Endothelial cell of umbilical vein (primary cell): ENCODE results near the gene CSNK1G2.

Source experiments
- CTCF ChIP-seq, 2 donors: IDR thresholded peaks; 1 replicate in 1 of 2; 2 replicates in 1 of 2; pipeline ENCODE4 v1.5.1; 2011; ENCODE audit warnings: low read length in 2 of 2, mild to moderate bottlenecking in 2 of 2, moderate library complexity in 2 of 2, control low read depth in 1 of 2, inconsistent platforms in 1 of 2, low read depth in 1 of 2; ENCODE audit not compliant: insufficient read depth in 1 of 2; ENCODE audit errors: extremely low read depth in 1 of 2
- EZH2 ChIP-seq: IDR thresholded peaks from 2 replicates; pipeline ENCODE4 v1.6.1; 2012; ENCODE audit warnings: borderline replicate concordance, low read depth, mild to moderate bottlenecking, moderate library complexity, low read length, inconsistent platforms; ENCODE audit not compliant: severe bottlenecking
- FOS ChIP-seq: IDR thresholded peaks from 2 replicates; pipeline ENCODE4 v1.6.1; 2011; ENCODE audit warnings: mild to moderate bottlenecking, low read length, moderate library complexity, borderline replicate concordance; ENCODE audit not compliant: insufficient read depth
- GATA2 ChIP-seq: IDR thresholded peaks from 2 replicates; pipeline ENCODE4 v1.7.0; 2011; ENCODE audit warnings: low read depth, mild to moderate bottlenecking, moderate library complexity, mixed read lengths, low read length; ENCODE audit not compliant: insufficient read length, insufficient read depth
- JUN ChIP-seq: IDR thresholded peaks from 2 replicates; pipeline ENCODE4 v1.6.1; 2011; ENCODE audit warnings: borderline replicate concordance, low read depth; ENCODE audit not compliant: insufficient read length, insufficient read depth
- MAX ChIP-seq: IDR thresholded peaks from 2 replicates; pipeline ENCODE4 v1.6.1; 2011; ENCODE audit not compliant: insufficient read depth, insufficient read length
- MYC ChIP-seq: IDR thresholded peaks from one replicate; pipeline ENCODE4 v1.6.1; 2011; ENCODE audit warnings: mild to moderate bottlenecking, low read depth, low read length
- POLR2A ChIP-seq: IDR thresholded peaks from 2 replicates; pipeline ENCODE4 v1.6.1; 2012; ENCODE audit warnings: low read depth, mild to moderate bottlenecking, control low read depth, low read length
- POLR2AphosphoS5 ChIP-seq: IDR thresholded peaks from 2 replicates; pipeline ENCODE4 v1.6.1; 2012; ENCODE audit warnings: low read depth, mild to moderate bottlenecking, control low read depth, low read length, moderate library complexity; ENCODE audit not compliant: insufficient read depth

GRCh38 chr19:1999856-2000515, 59.0 kb downstream of the CSNK1G2 start:
- TF ChIP-seq POLR2A (no peak), CTCF (IDR thresholded peaks at IDR 0.05; ENCODE audit: extremely low read depth in 1 of 2, insufficient read depth in 1 of 2, low read depth in 1 of 2, low read length in 2 of 2) (no peak), EZH2 (no peak), GATA2 (no peak), MYC (no peak), MAX (no peak), JUN (no peak), POLR2AphosphoS5 (no peak), FOS (no peak)
